Fibroblast of lung (primary cell): ENCODE measurements around the gene MARCHF6. TPM values are rescaled to one million over a fixed set of nuclear protein-coding genes. Genes with fewer than 3 reads are reported as not detected.

Source experiments
- DNase-seq, 2 donors: peaks; one replicate each; pipeline versions ENCODE4 v3.0.0 to v3.0.0-alpha.2; 2010; ENCODE audit warnings: low read depth in 2 of 2
- H2AFZ ChIP-seq: 2 replicates; pipeline ENCODE4 v1.5.1; 2012; ENCODE audit warnings: low read length, control low read depth, inconsistent platforms
- H3K27ac ChIP-seq: 2 replicates; pipeline ENCODE4 v1.5.1; 2011; ENCODE audit warnings: low read length, control low read depth; ENCODE audit not compliant: insufficient read depth
- H3K27me3 ChIP-seq: 2 replicates; pipeline ENCODE4 v1.5.1; 2011; ENCODE audit warnings: mild to moderate bottlenecking, low read length; ENCODE audit not compliant: control insufficient read depth, insufficient read depth
- H3K36me3 ChIP-seq: 2 replicates; pipeline ENCODE4 v1.5.1; 2011; ENCODE audit warnings: low read length; ENCODE audit not compliant: control insufficient read depth, insufficient read depth
- H3K4me1 ChIP-seq: 2 replicates; pipeline ENCODE4 v1.5.1; 2011; ENCODE audit warnings: low read length; ENCODE audit not compliant: control insufficient read depth, insufficient read depth; ENCODE audit errors: extremely low read depth
- H3K4me2 ChIP-seq: 2 replicates; pipeline ENCODE4 v1.5.1; 2011; ENCODE audit warnings: low read length, control low read depth; ENCODE audit not compliant: insufficient read depth; ENCODE audit errors: extremely low read depth
- H3K4me3 ChIP-seq, 4 experiments: fragments of 200-600 bp in 1 of 4; sonication (generic) in 1 of 4; replicated peaks in 1 of 4; 2 replicates each; pipeline ENCODE4 v1.5.1; 2011 to 2016; ENCODE audit warnings: low read length in 4 of 4, low read depth in 3 of 4, mild to moderate bottlenecking in 3 of 4, control low read depth in 2 of 4, inconsistent platforms in 1 of 4, mixed read lengths in 1 of 4; ENCODE audit not compliant: insufficient read depth in 1 of 4; ENCODE audit errors: control extremely low read depth in 1 of 4
- H3K79me2 ChIP-seq: 2 replicates; pipeline ENCODE4 v1.5.1; 2012; ENCODE audit warnings: mild to moderate bottlenecking, low read length, inconsistent platforms; ENCODE audit not compliant: control insufficient read depth, insufficient read depth
- H3K9ac ChIP-seq: 2 replicates; pipeline ENCODE4 v1.5.1; 2011; ENCODE audit warnings: mild to moderate bottlenecking, low read length, control low read depth; ENCODE audit not compliant: insufficient read depth
- H3K9me3 ChIP-seq: 2 replicates; pipeline ENCODE4 v1.5.1; 2012; ENCODE audit warnings: low read depth, low read length; ENCODE audit not compliant: control insufficient read depth, insufficient read depth
- H4K20me1 ChIP-seq: 2 replicates; pipeline ENCODE4 v1.5.1; 2011; ENCODE audit warnings: low read length; ENCODE audit not compliant: control insufficient read depth, insufficient read depth; ENCODE audit errors: extremely low read depth
- CTCF ChIP-seq, 2 donors: IDR thresholded peaks in 1 of 2; conservative IDR thresholded peaks in 1 of 2; 1 replicate in 1 of 2; 2 replicates in 1 of 2; pipeline ENCODE4 v1.5.1; 2011 to 2012; ENCODE audit warnings: low read length in 2 of 2, control low read depth in 1 of 2, inconsistent platforms in 1 of 2, low read depth in 1 of 2, mild to moderate bottlenecking in 1 of 2
- EZH2 ChIP-seq: IDR thresholded peaks from 2 replicates; pipeline ENCODE4 v1.5.1; 2012; ENCODE audit warnings: low read length, control low read depth, mild to moderate bottlenecking; ENCODE audit errors: missing control alignments
- polyA plus RNA-seq, 2 donors: library from polyadenylated mRNA; depleted of rRNA in 1 of 2; stranded (reverse) in 1 of 2; unstranded in 1 of 2; fragments of >200 nt; gene quantifications; 2 replicates each; pipeline ENCODE4 v1.2.1, GENCODE V29; 2011 to 2012; ENCODE audit warnings: missing spikeins in 1 of 2
- total RNA-seq: library from RNA; depleted of rRNA; stranded (reverse); fragments of >200 nt; gene quantifications from 2 replicates; pipeline ENCODE4 v1.2.1, GENCODE V29; 2014

MARCHF6 gene
- total and polyA plus RNA-seq, 2 donors (not counting 1 experiment from before 2014, with no cell fraction given), result 67.9 to 142 TPM

GRCh38 chr5:10400831-10401230 lies 47.3 kb downstream of the MARCHF6 start:
- Histone ChIP-seq H3K4me1 (peaks cover 2% of the 10 kb centered on the region), H3K9ac (no peak overlapping the region), H3K79me2 (no peaks in the 10 kb centered on the region), H3K27ac (no peak overlapping the region), H4K20me1 (no peaks in the 10 kb centered on the region), H3K4me2 (no peak overlapping the region), H3K36me3 (peaks cover 17% of the 10 kb centered on the region), H3K9me3 (no peaks in the 10 kb centered on the region), H2AFZ (no peak overlapping the region), H3K27me3 (no peaks in the 10 kb centered on the region), H3K4me3 (no peak overlapping the region)
- DNase-seq, result peak in 1 of 2 donors; percentile 87
- no peak for TF ChIP-seq CTCF (conservative IDR thresholded peaks at IDR 0.05 in 1 of 2, IDR thresholded peaks at IDR 0.05 in 1 of 2; ENCODE audit: low read depth in 1 of 2, low read length in 2 of 2)
- no peak for TF ChIP-seq EZH2

- Histone ChIP-seq H3K4me3 (no peak overlapping the region), H4K20me1 (no peaks in the 10 kb centered on the region), H3K9ac (no peak overlapping the region), H3K27ac (no peak overlapping the region), H3K4me2 (no peak overlapping the region), H3K36me3 (peaks cover 16% of the 10 kb centered on the region), H3K27me3 (no peaks in the 10 kb centered on the region), H3K79me2 (no peaks in the 10 kb centered on the region), H3K9me3 (no peaks in the 10 kb centered on the region), H3K4me1 (peaks cover 2% of the 10 kb centered on the region), H2AFZ (no peak overlapping the region)
- peak in 1 of 2 donors; percentile 84 for DNase-seq
- TF ChIP-seq EZH2, result no peak
- TF ChIP-seq CTCF (conservative IDR thresholded peaks at IDR 0.05 in 1 of 2, IDR thresholded peaks at IDR 0.05 in 1 of 2; ENCODE audit: low read depth in 1 of 2, low read length in 2 of 2), result no peak
These were observed 48.0 kb downstream of the MARCHF6 start for GRCh38 chr5:10401498-10401897.

Other genes with a start within 250 kb of the MARCHF6 start
- gene ATPSCKMT, start 103.8 kb upstream of the MARCHF6 start, total RNA-seq, result 18.0 and 31.4 TPM in 2 replicates
- gene ATPSCKMT, start 103.8 kb upstream of the MARCHF6 start, polyA plus RNA-seq, result 18.7 and 23.7 TPM in 2 replicates
- gene CCT5, start 103.4 kb upstream of the MARCHF6 start, total RNA-seq, result 360 and 406 TPM in 2 replicates
- gene CCT5, start 103.4 kb upstream of the MARCHF6 start, polyA plus RNA-seq, result 341 and 519 TPM in 2 replicates
- gene CMBL, start 45.8 kb upstream of the MARCHF6 start, total RNA-seq, result 14.4 and 20.8 TPM in 2 replicates
- 18.6 and 23.3 TPM in 2 replicates for gene CMBL, start 45.8 kb upstream of the MARCHF6 start, polyA plus RNA-seq
- 0.17 and 0.26 TPM in 2 replicates for gene ROPN1L, start 88.2 kb downstream of the MARCHF6 start, total RNA-seq
- gene ROPN1L, start 88.2 kb downstream of the MARCHF6 start, polyA plus RNA-seq, result 0.26 and 0.50 TPM in 2 replicates
- gene ANKRD33B, start 210.4 kb downstream of the MARCHF6 start, total RNA-seq, result 4.1 and 7.8 TPM in 2 replicates
- 5.0 and 7.7 TPM in 2 replicates for gene ANKRD33B, start 210.4 kb downstream of the MARCHF6 start, polyA plus RNA-seq